A673 (cell line): ENCODE results near the gene SLC2A13. TPM values are rescaled to one million over a fixed set of nuclear protein-coding genes. Genes with fewer than 3 reads are reported as not detected.
A peak's percentile ranks its signal among the peaks of the same experiment; 100 is the strongest.

Experiments
- BruUV-seq: library from RNA; stranded (reverse); fragments of 400-500 nt; replicated peaks from 2 replicates; lab custom pipeline; 2021; lab: Mats Ljungman, UMichigan
- CTCF ChIA-PET: fragments of 300-600 bp; sonication (Branson Sonifier 250); formaldehyde crosslinking; loops from one replicate; lab custom pipeline; 2022; ENCODE audit warnings: antibody characterized with exemption; lab: Charles Lee
- POLR2A ChIA-PET: fragments of 300-600 bp; sonication (Branson Sonifier 250); formaldehyde crosslinking; loops from one replicate; lab custom pipeline; 2022; ENCODE audit warnings: antibody characterized with exemption; ENCODE audit not compliant: low non-redundant PET; lab: Charles Lee
- DNase-seq: peaks from one replicate; pipeline ENCODE4 v3.0.0-alpha.2; 2015; ENCODE audit warnings: low spot score
- H3K27ac ChIP-seq: fragments of 200-600 bp; sonication (generic); 2 replicates; pipeline ENCODE4 v1.5.1; 2016; ENCODE audit warnings: mixed run types, low read depth, mild to moderate bottlenecking, mixed read lengths, antibody characterized with exemption, low read length; ENCODE audit not compliant: poor library complexity, severe bottlenecking
- H3K27me3 ChIP-seq: fragments of 200-600 bp; sonication (generic); replicated peaks from 2 replicates; pipeline ENCODE4 v1.6.1; 2017; ENCODE audit warnings: mixed run types, low read depth, mild to moderate bottlenecking, mixed read lengths, antibody characterized with exemption, low read length; ENCODE audit not compliant: insufficient read depth, poor library complexity
- H3K36me3 ChIP-seq: fragments of 200-600 bp; sonication (generic); 2 replicates; pipeline ENCODE4 v1.6.1; 2016; ENCODE audit warnings: mixed run types, mild to moderate bottlenecking, mixed read lengths, antibody characterized with exemption, low read length; ENCODE audit not compliant: insufficient read depth, poor library complexity, severe bottlenecking
- H3K4me1 ChIP-seq: fragments of 200-600 bp; sonication (generic); 2 replicates; pipeline ENCODE4 v1.6.1; 2017; ENCODE audit warnings: mixed run types, mild to moderate bottlenecking, mixed read lengths, antibody characterized with exemption, low read length; ENCODE audit not compliant: insufficient read depth, poor library complexity, severe bottlenecking
- H3K4me3 ChIP-seq: fragments of 200-600 bp; sonication (generic); 2 replicates; pipeline ENCODE4 v1.5.1; 2016; ENCODE audit warnings: low read depth, mixed run types, mild to moderate bottlenecking, mixed read lengths, low read length; ENCODE audit not compliant: poor library complexity, severe bottlenecking
- H3K9me3 ChIP-seq: fragments of 200-600 bp; sonication (generic); 2 replicates; pipeline ENCODE4 v1.6.1; 2016; ENCODE audit warnings: mixed run types, low read depth, mild to moderate bottlenecking, mixed read lengths, antibody characterized with exemption, low read length; ENCODE audit not compliant: poor library complexity, severe bottlenecking
- EZH2 ChIP-seq: fragments of 200-600 bp; sonication (generic); IDR thresholded peaks from 2 replicates; pipeline ENCODE4 v1.6.1; 2017; ENCODE audit warnings: borderline replicate concordance, low read depth, mild to moderate bottlenecking, mixed read lengths, antibody characterized with exemption, low read length; ENCODE audit not compliant: poor library complexity, severe bottlenecking
- intact Hi-C: fragments of 100-400 bp; cut with micrococcal nuclease; formaldehyde crosslinking; loops from one replicate; pipeline ENCODE4 v1.10.0; 2022; ENCODE audit not compliant: unreplicated experiment
- total RNA-seq: library from RNA; stranded (reverse); gene quantifications from 2 replicates; pipeline ENCODE4 v1.2.3, GENCODE V29; 2021
- TF ChIP-seq, protein P1 (sequence below): fragments of 300-800, 200-600 bp; sonication (generic); conservative IDR thresholded peaks from 2 replicates; pipeline ENCODE4 v1.5.1; 2017; ENCODE audit warnings: low read depth, mild to moderate bottlenecking, antibody characterized with exemption, low read length, moderate library complexity, mixed read lengths

Gene SLC2A13
- total RNA-seq, 1 experiment from 2014 or later = 9.1 TPM

DNA sequence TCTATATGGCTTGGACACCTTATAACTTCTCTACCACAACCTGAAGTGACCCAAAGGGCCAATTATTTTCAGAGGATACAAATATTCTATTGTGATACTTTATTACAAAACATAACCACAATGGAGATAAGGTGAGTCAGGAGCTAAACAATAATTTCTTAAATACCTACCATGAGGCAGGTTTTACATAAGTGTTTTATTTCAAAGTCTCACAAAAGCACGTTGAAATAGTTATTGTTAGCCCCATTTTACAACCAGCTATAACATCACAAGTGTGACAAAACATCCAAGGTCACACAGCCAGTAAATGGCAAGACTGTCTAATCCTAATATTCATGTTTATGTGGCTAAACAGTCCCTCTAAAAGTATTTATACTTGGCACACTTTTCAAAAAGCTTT lies 40.2 kb downstream of the SLC2A13 start:
- Histone ChIP-seq H3K27ac (no peak overlapping the region), H3K9me3 (no peaks in the 10 kb centered on the region), H3K4me3 (no peak overlapping the region), H3K27me3 (no peaks in the 10 kb centered on the region), H3K4me1 (peaks cover 6% of the 10 kb centered on the region), H3K36me3 (no peaks in the 10 kb centered on the region)
- ChIA-PET POLR2A (no interaction called here), CTCF (no interaction called here)
- no peak for DNase-seq
- BruUV-seq = no TSS peak
- intact Hi-C loops = no loop called here
- TF ChIP-seq, protein P1, sequence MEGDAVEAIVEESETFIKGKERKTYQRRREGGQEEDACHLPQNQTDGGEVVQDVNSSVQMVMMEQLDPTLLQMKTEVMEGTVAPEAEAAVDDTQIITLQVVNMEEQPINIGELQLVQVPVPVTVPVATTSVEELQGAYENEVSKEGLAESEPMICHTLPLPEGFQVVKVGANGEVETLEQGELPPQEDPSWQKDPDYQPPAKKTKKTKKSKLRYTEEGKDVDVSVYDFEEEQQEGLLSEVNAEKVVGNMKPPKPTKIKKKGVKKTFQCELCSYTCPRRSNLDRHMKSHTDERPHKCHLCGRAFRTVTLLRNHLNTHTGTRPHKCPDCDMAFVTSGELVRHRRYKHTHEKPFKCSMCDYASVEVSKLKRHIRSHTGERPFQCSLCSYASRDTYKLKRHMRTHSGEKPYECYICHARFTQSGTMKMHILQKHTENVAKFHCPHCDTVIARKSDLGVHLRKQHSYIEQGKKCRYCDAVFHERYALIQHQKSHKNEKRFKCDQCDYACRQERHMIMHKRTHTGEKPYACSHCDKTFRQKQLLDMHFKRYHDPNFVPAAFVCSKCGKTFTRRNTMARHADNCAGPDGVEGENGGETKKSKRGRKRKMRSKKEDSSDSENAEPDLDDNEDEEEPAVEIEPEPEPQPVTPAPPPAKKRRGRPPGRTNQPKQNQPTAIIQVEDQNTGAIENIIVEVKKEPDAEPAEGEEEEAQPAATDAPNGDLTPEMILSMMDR = no peak
- no peak for TF ChIP-seq EZH2

DNA sequence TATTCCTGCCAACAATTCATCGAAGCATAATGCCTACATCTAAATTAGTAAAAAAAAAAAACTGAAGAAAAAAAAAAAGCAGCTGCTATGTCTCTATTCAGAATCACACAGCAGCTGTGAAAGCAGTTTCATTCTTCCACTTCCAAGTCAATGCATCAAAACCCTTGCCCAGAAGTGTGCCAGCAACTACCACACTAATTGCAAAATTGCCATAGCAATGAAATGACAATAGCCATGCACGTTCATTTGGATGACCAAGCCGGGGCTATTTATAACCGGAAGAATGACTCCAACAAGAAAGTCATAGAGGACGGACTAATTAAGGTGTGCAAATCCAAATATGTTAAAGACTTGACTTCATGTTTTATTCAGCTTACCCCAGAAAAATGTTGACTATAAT lies 42.5 kb downstream of the SLC2A13 start:
- TF ChIP-seq, protein P1 = no peak
- no peak for TF ChIP-seq EZH2
- BruUV-seq = no TSS peak
- H3K27me3 ChIP-seq = no peaks in the 10 kb centered on the region

DNA sequence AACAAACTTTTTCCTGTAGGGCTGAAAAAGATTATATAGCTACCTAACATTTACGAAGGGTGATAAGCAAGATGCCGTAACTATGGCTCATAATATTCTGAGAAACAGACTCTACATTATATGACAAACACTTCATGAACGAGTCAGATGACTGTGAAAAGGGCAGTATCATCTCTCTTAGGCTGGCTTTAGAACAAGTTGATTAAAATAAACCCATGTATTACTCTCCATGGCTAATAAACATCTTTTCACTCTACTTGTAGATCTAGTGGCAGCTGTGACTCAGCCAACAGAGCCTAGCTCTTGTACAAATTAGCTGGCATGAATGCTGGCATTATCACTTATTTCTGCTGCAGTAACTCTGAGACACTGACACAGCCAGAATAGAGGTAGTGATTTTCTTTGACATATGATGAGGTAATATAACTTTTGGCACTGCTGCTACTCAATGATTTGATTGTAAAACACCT lies 47.1 kb downstream of the SLC2A13 start:
- no peak for TF ChIP-seq EZH2
- TF ChIP-seq, protein P1 = no peak
- intact Hi-C loops = no loop called here
- DNase-seq = peak; percentile 14
- no peak overlapping the region for H3K27ac ChIP-seq
- no peak overlapping the region for H3K4me3 ChIP-seq
- H3K4me1 ChIP-seq = peaks cover 20% of the 10 kb centered on the region
- CTCF ChIA-PET = no interaction called here
- no TSS peak for BruUV-seq
- H3K36me3 ChIP-seq = no peaks in the 10 kb centered on the region
- POLR2A ChIA-PET = interaction anchor here (0.6 kb wide), 1 partner anchor 20 kb away, joined by 4 read pairs; no protein-coding TSS in a partner anchor
- no peaks in the 10 kb centered on the region for H3K9me3 ChIP-seq
- no peaks in the 10 kb centered on the region for H3K27me3 ChIP-seq

More for the DNA sequence above, 42.5 kb downstream of the SLC2A13 start:
- Histone ChIP-seq H3K27ac (no peak overlapping the region), H3K4me3 (no peak overlapping the region), H3K36me3 (no peaks in the 10 kb centered on the region), H3K4me1 (peaks cover 6% of the 10 kb centered on the region), H3K9me3 (no peaks in the 10 kb centered on the region)
- intact Hi-C loops = no loop called here
- POLR2A ChIA-PET = no interaction called here
- CTCF ChIA-PET = no interaction called here
- DNase-seq = peak; percentile 61
